ENCODE measurements around the gene UNC45A. TPM values are rescaled to one million over a fixed set of nuclear protein-coding genes. Genes with fewer than 3 reads are reported as not detected.

The UNC45A gene
- total and polyA plus RNA-seq, 2 of the 13 experiments (the other 11 are each of a cell fraction or from before 2014, with no cell fraction given): 33.8 to 39.7 TPM

- TF ChIP-seq ZNF143 (CRISPR knock-in tag; IDR thresholded peaks at IDR 0.05): no peak
- TF ChIP-seq U2AF1 (optimal IDR thresholded peaks at IDR 0.05; ENCODE audit: low read depth, low read length): no peak
- no peak for TF ChIP-seq JUND (CRISPR knock-in tag; IDR thresholded peaks at IDR 0.05)
- TF ChIP-seq HNF1B (CRISPR knock-in tag; IDR thresholded peaks at IDR 0.05): 0 out of 2 replicates have a peak, but pooled peaks have one; percentile 63
- no peak for TF ChIP-seq ZNF512B (CRISPR knock-in tag; IDR thresholded peaks at IDR 0.05; ENCODE audit: borderline replicate concordance)
- TF ChIP-seq SP4 (CRISPR knock-in tag; IDR thresholded peaks at IDR 0.05): peak; percentile 62; the same call in 1 of the 2 replicates
- TF ChIP-seq CBX2 (IDR thresholded peaks at IDR 0.05; ENCODE audit: low read depth, low read length): no peak
- no peak for TF ChIP-seq CBX2 (CRISPR knock-in tag; IDR thresholded peaks at IDR 0.05; ENCODE audit: low read depth)
- no peak for TF ChIP-seq ZNF280D (CRISPR knock-in tag; IDR thresholded peaks at IDR 0.05)
- TF ChIP-seq ZNF136 (CRISPR knock-in tag; IDR thresholded peaks at IDR 0.05; ENCODE audit: low read depth): no peak
- TF ChIP-seq RFXAP (CRISPR knock-in tag; IDR thresholded peaks at IDR 0.05; ENCODE audit: borderline replicate concordance): peak; percentile 44; the same call in 1 of the 2 replicates
- no peak for TF ChIP-seq CREBL2 (CRISPR knock-in tag; IDR thresholded peaks at IDR 0.05; ENCODE audit: borderline replicate concordance)
- no peak for TF ChIP-seq ATF7 (IDR thresholded peaks at IDR 0.05)
- TF ChIP-seq ATF7 (CRISPR knock-in tag; IDR thresholded peaks at IDR 0.05): no peak
- TF ChIP-seq KLF6 (CRISPR knock-in tag; IDR thresholded peaks at IDR 0.05): no peak
These were observed at the start of gene UNC45A (continued) for GRCh38 chr15:90934949-90935751.

Measured in HepG2 (cell line).